CD4-positive, alpha-beta T cell treated with Interleukin-15 for 4 hours (primary cell): ENCODE data around the gene HACL1.
"Not testable (repeated sequence)": the region's sequence is repeated elsewhere in the genome, so short reads cannot be mapped to it uniquely, and the experiment has no call there.

Source experiments
- DNase-seq: peaks from one replicate; pipeline ENCODE4 v3.0.0-alpha.2; 2020; ENCODE audit warnings: low spot score

HACL1 gene

DNA sequence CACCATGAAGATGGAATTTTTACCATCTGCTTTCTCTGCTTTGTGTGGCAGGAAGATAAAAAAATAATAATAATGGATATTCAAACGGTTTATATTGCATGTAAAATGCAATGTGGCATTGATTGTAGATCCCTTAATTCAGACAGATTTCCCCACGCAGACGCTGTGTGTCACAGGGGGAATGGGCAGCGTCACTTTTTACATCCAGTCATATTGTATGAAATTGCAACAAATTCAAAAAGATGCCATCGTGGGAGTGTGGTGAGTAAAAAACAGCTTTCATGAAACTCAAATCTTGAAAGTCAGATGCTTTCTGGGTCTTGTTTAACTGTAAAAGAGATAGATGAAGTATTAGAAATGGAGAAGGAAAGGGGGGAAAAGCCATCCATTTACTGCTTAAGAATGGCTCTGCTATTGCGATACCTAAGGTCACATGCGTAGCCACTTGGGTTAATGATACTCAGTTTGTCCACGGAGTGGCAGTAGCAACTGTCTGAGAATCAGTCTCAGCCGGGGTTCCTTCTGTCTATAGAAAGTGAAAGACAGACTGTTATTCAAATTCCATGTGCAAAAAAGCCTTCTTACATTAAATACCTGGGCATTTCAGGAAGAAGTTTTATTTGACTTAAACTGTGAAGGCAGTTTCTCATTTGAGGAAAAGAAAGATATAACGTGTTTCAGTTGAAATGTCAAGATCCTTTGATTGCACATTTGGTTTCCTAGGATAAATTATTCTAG is 28.7 kb upstream of the HACL1 start:
- peak; percentile 81 for DNase-seq

DNA sequence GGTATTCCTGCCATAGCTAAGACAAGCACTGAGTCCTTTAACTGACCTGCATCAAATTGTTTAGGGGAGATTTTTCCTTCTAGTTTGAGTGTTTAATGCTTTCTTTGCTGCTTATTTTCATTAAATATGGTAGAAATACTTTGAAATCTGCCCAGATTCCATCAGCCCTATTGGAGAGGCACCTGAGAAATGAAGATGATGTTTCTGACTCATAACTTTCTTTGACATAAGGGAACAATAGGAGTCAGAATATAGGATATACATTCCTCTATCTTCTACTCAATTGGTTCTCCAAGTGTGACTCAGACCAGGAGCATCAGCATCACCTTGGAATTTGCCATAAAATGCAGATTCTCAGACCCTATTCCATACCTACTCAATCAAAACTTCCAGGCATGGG is 27.6 kb upstream of the HACL1 start:
- no peak for DNase-seq

DNA sequence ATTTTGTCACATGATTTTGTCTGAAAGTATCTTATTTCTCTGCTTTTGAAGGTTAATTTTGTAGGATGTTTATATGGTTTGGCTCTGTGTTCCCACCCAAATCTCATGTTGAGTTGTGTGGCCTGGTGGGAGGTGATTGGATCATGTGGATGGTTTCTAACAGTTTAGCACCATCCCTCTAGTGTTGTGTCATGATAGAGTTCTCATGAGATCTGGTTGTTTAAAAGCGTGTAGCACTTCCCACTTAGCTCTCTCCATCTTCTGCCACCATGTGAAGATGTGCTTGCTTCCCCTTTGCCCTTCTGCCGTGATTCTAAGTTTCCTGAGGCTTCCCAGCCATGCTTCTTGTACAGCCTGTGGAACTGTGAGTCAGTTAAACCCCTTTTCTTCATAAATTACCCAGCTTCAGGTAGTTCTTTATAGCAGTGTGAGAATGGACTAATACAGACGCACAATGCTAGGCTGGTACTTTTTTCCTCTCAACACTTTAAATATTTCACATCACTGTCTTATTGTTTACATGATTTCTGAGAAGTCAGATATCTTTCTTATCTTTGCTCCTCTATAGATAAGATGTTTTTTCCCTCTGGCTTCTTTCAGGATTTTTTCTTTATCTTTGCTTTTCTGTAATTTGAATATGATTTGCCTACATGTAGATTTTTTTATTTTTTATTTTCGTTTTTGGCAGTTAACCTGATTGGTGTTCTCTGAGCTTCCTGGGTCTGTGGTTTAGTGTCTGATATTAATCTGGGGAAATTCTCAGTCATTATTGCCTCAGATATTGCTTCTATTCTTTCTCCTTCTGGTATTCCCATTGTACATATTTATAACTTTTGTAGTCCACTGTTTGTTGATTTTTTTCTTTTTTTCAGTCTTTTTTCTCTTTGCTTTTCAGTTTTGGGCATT is 22.4 kb upstream of the HACL1 start:
- peak; percentile 35 for DNase-seq

DNA sequence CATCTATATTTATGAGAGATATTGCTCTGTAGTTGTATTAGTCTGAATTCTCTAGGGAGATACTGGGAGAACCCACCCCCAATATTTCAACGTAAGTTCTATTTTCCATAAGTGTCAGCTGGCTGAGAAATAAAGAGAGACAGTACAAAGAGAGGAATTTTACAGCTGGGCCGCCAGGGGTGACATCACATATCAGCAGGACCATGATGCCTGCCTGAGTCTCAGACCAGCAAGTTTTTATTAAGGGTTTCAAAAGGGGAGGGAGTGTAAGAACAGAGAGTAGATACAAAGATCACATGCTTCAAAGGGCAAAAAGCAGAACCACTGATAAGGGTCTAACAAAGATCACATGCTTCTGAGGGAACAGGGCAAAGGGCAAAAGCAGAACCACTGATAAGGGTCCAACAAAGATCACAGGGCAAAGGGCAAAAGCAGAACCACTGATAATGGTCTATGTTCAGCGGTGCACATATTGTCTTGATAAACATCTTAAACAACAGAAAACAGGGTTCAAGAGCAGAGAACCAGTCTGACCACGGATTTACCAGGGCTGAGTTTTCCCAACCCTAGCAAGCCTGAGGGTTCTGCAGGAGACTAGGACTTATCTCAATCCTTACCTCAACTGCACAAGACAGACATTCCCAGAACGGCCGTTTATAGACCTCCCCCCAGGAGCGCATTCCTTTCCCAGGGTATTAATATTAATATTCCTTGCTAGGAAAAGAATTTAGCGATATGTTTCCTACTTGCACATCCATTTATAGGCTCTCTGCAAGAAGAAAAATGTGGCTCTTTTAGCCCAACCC is 18.5 kb upstream of the HACL1 start:
- DNase-seq, result not testable (repeated sequence)

DNA sequence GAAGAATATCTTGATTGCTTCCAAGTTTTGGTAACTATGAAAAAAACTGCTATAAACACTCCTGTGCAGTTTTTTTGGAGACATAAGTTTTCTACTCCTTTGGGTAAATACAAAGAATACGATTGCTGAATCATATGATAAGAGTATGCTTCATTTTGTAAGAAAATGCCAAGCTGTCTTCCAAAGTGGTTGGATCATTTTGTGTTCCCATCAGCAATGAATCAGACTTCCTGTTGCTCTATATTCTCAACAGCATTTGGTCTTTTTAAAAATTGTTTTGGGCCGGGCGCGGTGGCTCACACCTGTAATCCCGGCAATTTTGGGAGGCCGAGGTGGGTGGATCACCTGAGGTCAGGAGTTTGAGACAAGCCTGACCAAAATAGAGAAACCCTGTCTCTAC is 14.7 kb upstream of the HACL1 start:
- DNase-seq, result no peak

DNA sequence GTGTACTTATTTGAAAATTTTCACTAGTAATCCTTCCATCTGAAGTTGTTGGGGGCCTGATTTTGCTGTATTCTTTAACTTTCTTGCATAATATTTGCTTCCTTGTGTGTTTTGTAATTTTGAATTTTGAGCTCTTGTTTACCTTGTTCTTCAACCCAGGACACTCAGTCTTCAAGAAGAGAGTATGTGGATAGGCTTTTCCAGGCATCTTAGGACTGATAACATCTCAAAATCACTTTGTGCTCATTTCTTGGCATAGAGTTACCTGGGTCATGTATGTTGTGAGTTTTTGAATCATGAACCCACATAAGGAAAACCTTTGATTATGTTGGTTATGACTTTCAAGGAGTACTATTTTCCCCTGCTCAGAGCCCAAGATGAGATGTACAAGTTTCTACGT is 13.6 kb upstream of the HACL1 start:
- DNase-seq, result no peak

DNA sequence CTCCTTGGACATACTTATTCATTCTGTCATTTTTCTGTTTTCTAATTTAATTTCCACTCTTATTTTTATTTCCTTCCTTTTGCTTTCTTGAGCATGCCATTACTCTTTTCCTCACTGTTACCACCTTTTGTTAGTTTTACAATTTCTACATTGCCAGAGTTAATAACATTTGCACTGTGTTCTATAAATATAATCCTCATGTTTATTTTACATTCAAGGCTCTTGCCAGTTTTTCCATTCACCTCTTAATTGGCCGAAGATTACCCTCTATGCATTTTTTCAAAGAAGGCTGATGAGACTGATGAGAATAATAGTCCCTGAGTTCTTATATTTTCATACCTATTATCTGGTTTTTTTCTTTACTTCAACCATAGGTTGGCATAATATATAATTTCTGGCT is 10.6 kb upstream of the HACL1 start:
- DNase-seq, result no peak

DNA sequence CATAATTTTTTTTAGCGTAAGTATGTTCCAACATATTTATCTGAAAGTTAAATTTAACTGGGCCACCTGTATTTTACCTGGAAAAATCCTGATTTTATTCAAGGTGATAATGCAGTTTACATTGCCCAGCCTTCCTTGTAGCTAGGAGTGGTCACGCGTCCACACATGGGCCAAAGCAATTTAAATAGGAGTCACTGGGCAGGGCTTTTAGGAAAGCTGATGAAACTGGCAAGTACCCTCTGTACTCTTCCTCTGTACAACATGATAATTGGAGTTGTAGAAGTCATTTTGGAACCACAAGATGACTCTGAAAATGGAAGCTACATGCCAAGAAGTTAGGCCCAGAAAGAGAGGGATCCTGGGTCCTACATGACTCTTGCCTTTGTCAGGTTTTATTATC is 9.6 kb upstream of the HACL1 start:
- DNase-seq, result no peak

DNA sequence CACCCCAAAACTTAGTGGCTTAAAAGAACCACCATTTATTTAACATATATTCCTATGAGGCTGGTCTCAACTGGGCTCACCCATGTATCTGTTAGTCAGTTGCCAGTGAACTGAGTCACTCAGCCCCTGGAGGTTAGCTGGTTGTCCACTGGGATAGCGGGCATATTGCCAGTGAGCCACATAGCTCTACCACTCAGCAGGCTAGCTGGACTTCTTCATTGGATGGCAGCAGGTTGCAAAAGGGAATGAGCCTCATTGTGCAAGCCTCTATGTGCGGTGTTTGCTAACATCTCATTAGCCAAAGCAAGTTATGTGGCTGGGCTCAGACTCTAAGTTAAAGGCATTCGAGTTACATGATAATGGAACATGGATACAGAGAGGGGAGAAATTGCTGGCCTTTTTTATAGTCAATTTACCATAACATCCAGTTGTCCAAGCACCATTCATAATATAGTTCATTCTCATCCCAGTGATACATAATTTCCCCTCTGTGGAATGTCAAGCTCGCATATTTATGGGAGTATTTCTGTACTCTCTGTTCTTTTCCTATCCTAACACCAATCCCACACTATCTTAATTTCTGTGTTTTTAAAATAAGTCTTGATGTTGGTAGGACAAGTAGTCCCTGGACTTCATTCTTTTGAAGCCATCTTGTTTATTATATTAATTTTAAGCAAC is 8.9 kb upstream of the HACL1 start:
- DNase-seq, result no peak

DNA sequence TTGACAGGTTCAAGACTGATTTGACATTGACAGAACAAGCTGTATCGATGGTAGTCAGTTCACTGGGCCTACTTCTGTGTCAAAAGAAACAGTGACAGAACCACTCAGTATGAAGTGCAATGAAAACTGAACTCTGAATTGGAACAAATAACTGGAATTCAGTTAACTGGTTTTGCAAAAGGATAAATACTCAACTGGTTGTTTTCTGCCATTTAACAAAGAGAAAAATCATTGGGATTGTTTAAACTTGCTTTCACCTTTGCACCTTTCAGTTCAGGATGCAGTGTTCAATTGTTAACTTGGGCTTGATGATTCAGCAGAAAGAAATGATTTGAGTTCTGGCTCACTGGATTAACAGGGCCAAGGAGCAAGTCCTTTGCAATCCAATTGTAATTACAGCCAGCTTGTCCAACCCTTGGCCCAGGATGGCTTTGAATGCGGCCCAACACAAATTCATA is 5.1 kb upstream of the HACL1 start:
- DNase-seq, result no peak

DNA sequence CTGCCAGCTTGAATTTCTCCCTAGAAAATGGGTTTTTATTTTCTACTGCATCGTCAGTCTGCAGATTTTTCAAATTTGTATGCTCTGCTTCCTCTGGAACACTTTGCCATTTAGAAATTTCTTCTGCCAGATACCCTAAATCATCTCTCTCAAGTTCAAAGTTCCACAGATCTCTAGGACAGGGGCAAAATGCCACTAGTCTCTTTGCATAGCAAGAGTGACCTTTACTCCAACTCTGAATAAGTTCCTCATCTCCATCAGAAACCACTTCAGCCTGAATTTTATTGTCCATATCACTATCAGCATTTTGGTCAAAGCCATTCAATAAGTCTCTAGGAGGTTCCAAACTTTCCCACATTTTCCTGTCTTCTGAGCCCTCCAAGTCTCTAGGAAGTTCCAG is 3.2 kb upstream of the HACL1 start:
- not testable (repeated sequence) for DNase-seq

DNA sequence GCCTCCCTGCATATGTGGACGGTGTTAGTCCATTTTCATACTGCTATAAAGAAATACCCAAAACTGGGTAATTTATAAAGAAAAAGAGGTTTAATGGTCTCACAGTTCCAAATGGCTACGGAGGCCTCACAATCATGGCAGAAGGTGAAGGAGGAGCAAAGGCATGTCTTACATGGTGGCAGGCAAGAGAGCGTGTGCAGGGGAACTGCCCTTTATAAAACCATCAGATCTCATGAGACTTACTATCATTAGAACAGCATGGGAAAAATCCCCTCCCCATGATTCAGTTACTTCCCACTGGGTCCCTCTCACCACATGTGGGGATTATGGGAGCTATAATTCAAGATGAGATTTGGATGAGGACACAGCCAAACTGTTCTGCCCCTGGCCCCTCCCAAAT is 1.4 kb upstream of the HACL1 start:
- DNase-seq, result not testable (repeated sequence)

DNA sequence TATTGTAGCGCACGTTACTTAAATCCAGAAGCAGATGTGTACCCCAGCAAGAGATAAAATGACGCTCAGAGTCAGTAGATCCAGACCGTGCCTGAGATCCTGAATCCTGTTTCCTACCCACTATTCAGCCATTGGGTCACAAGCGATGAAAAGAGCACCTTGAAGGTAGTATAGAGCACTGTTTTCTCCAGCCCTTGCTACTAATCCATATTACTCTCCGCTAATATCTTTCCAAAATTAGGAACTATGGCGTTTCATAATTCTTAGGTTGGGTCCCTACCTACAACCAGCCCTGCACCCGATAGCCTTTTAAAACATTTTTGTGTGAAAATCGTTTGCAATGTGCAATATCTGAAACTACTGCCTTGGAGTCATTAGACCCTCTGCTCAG is 772 bp upstream of the HACL1 start:
- no peak for DNase-seq

DNA sequence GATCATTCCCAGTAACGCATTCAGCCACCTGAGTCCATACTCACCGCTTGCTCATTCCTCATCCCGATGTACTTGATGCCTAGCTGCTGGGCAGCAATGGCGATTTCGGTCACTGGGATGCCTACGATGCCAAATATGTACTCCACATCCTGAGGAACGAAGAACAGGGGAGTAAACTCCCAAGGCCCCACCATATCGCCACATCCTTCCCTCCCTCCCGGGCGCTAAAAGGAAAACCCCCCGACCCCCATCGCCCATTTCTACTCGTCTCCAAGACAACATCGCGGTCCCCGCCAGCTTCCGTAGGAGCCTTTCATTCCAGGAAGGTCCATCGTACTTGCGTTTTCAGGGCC is 347 bp downstream of the HACL1 start:
- no peak for DNase-seq

DNA sequence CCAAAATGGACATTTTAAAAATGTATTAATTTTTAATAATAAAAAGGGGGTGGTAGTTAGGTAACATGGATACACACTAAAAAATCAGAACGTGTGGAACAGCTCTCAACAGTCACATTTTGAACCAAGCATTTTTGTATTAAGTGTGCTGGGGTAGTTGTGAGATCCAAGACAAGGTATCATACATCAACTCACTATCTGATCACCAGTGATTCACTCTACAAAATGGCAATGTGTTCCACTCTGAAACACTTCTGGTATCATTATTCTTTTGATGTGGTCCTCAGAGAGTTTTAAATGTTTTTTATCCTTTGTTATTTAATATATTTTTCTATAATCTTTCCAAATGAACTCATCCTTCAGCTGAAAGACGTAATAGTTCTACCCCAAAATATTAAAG is 5.4 kb downstream of the HACL1 start:
- DNase-seq, result no peak

DNA sequence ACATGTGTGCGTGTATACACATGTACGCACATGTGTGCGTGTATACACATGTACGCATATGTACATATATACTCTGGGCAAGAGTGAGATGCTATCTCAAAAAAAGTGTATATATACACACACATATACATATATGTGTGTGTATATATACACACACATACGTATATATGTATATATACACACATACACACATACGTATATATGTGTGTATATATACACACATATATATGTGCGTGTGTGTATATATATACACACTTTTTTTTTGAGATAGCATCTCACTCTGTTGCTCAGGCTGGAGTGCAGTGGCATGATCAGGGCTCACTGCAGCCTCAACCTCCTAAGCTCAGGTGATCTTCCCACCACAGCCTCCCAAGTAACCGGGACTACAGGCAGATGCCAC is 8.4 kb downstream of the HACL1 start:
- DNase-seq, result no peak

DNA sequence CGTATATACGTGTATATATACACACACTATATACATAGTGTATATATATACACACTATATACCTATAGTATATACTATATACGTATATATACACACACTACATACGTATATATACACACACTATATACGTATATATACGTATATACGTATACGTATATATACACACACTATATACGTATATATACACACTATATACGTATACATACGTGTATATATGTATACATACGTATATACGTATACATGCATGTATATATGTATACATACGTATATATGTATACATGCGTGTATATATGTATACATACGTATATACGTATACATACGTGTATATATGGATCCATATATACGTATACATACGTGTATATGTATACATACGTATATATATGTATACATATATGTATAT is 9.4 kb downstream of the HACL1 start:
- DNase-seq, result no peak

DNA sequence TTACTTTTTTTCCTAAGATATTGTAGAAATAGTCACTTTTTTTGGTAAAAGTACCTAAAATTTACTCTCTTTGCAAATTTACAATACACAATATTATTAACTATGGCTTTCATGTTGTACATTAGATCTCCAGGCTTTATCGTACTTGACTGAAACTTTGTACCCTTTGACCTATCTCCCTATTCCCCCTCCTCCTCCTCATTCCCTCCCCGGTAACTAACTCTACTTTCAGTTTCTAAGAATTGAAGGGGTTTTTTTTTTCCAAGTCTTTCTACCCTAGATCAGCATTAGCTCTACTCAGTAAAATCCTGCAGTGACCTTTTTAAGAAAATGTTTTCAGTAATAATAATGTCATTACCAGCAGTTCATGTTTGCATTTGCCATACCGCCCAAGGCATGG is 10.1 kb downstream of the HACL1 start:
- no peak for DNase-seq

DNA sequence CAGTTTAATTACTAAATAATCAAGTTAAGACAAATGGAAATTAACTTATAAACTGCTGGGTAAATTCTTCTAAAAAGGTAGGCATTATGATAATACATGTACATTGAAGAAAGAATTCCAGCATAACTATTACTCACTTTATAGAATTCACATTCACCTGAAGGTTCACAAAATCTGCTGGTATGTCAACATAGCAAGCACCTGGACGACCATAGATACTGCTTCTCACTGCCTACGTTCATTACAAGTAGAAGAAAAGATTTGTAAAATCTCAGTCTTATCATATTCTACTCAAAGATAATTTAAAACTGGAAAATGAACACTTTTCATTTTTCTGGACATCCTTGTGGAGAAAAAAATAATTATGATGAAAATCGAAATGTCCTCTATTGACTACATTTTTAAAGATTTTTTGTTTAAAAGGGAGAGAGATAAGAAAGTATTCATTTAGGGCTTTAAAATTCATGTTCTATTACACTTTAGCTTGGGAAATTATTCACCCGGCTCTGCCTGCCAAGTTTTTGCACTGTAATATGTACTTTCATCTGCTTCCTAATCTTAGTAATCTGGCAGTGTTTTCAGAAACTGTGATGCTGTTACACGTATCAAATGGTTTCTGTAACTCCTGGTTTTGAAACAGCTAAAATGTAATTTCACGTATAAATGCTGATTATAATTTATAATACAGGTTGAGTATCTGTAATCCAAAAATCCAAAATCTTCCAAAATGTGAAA is 16.1 kb downstream of the HACL1 start:
- no peak for DNase-seq

DNA sequence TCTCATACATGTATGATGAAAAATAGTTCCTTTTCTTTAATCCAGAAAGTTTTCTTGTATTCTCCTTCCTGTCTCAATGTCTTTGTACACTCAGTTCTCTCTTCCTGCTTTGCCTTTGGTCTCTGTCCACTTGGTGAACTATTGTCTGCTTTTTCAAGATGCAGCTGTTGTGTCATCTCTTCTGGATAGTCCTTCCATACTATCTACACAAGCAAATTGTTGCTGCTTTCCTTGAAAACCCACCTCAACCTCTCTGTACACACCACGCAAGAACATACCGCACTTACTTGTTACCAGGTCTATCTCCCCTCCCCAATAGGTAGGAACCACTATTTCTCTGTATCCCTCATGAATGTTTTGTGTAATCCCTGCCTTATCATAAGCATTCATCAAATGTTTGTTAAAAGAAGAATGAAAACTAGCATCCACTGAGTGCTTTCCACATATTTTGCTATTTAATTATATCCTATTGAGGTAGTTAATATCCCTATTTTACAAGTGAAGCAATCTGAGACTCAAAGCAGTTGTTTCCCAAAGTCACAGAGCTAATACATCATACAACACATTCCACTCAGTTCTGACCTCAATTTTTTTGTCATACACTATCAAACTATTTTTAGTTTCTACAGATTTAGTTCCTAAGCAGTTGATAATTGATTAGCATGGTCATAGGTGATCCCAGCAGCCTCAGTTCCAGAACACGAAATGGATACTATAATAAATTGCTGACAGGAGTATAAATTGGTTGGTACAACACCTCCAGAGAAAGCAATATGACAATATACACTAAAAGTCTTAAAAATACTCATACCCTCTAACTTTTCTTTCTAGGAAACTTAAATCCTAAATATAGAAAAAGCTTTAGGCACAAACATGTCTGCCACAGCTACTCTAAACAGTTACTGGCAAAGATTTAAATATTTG is 19.6 kb downstream of the HACL1 start:
- no peak for DNase-seq
